Measurements from ENCODE around the gene EPB41L4B. TPM values are rescaled to one million over a fixed set of nuclear protein-coding genes. Genes with fewer than 3 reads are reported as not detected.

The EPB41L4B gene
- polyA plus RNA-seq, 1 donor from 2014 or later: 4.1 TPM

GRCh38 chr9:109145051-109145450 lies 175.8 kb downstream of the EPB41L4B start:
- H3K9me2 ChIP-seq (ENCODE audit: insufficient read depth, low read length): no peaks in the 10 kb centered on the region
- H3K9ac ChIP-seq (ENCODE audit: low read length): no peak overlapping the region
- H3K79me2 ChIP-seq (replicated peaks; ENCODE audit: insufficient read depth, low read length): no peaks in the 10 kb centered on the region
- H3K27me3 ChIP-seq (ENCODE audit: insufficient read depth, low read depth, low read length): no peaks in the 10 kb centered on the region
- H3F3A ChIP-seq (ENCODE audit: insufficient read depth, low read length, poor library complexity, severe bottlenecking): no peaks in the 10 kb centered on the region
- H2AFZ ChIP-seq (ENCODE audit: low read depth, low read length): no peak overlapping the region
- no peak overlapping the region for H3K27ac ChIP-seq (ENCODE audit: low read length)
- no peaks in the 10 kb centered on the region for H3K9me3 ChIP-seq (ENCODE audit: low read length)
- H4K20me1 ChIP-seq (ENCODE audit: insufficient read depth): no peaks in the 10 kb centered on the region
- no peak overlapping the region for H3K4me3 ChIP-seq (ENCODE audit: low read length)
- TF ChIP-seq EP300 (conservative IDR thresholded peaks at IDR 0.05; ENCODE audit: poor library complexity, severe bottlenecking): no peak
- no peak for TF ChIP-seq EZH2 (IDR thresholded peaks at IDR 0.05; ENCODE audit: borderline replicate concordance, insufficient read depth, low read length, poor library complexity, severe bottlenecking)
- TF ChIP-seq, protein P1, sequence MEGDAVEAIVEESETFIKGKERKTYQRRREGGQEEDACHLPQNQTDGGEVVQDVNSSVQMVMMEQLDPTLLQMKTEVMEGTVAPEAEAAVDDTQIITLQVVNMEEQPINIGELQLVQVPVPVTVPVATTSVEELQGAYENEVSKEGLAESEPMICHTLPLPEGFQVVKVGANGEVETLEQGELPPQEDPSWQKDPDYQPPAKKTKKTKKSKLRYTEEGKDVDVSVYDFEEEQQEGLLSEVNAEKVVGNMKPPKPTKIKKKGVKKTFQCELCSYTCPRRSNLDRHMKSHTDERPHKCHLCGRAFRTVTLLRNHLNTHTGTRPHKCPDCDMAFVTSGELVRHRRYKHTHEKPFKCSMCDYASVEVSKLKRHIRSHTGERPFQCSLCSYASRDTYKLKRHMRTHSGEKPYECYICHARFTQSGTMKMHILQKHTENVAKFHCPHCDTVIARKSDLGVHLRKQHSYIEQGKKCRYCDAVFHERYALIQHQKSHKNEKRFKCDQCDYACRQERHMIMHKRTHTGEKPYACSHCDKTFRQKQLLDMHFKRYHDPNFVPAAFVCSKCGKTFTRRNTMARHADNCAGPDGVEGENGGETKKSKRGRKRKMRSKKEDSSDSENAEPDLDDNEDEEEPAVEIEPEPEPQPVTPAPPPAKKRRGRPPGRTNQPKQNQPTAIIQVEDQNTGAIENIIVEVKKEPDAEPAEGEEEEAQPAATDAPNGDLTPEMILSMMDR (IDR thresholded peaks at IDR 0.05; ENCODE audit: poor library complexity, severe bottlenecking): no peak
- TF ChIP-seq POLR2AphosphoS5 (IDR thresholded peaks at IDR 0.05): no peak
- no peak for TF ChIP-seq SMC3 (conservative IDR thresholded peaks at IDR 0.05; ENCODE audit: poor library complexity)
- TF ChIP-seq MXI1 (conservative IDR thresholded peaks at IDR 0.05; ENCODE audit: poor library complexity, severe bottlenecking): no peak
- TF ChIP-seq, protein P2, sequence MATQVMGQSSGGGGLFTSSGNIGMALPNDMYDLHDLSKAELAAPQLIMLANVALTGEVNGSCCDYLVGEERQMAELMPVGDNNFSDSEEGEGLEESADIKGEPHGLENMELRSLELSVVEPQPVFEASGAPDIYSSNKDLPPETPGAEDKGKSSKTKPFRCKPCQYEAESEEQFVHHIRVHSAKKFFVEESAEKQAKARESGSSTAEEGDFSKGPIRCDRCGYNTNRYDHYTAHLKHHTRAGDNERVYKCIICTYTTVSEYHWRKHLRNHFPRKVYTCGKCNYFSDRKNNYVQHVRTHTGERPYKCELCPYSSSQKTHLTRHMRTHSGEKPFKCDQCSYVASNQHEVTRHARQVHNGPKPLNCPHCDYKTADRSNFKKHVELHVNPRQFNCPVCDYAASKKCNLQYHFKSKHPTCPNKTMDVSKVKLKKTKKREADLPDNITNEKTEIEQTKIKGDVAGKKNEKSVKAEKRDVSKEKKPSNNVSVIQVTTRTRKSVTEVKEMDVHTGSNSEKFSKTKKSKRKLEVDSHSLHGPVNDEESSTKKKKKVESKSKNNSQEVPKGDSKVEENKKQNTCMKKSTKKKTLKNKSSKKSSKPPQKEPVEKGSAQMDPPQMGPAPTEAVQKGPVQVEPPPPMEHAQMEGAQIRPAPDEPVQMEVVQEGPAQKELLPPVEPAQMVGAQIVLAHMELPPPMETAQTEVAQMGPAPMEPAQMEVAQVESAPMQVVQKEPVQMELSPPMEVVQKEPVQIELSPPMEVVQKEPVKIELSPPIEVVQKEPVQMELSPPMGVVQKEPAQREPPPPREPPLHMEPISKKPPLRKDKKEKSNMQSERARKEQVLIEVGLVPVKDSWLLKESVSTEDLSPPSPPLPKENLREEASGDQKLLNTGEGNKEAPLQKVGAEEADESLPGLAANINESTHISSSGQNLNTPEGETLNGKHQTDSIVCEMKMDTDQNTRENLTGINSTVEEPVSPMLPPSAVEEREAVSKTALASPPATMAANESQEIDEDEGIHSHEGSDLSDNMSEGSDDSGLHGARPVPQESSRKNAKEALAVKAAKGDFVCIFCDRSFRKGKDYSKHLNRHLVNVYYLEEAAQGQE (IDR thresholded peaks at IDR 0.05; ENCODE audit: borderline replicate concordance): no peak
- TF ChIP-seq RAD21 (conservative IDR thresholded peaks at IDR 0.05): no peak
- TF ChIP-seq TAF1 (IDR thresholded peaks at IDR 0.05; ENCODE audit: low read depth): no peak
- no peak overlapping the region for H3K4me2 ChIP-seq (ENCODE audit: low read length)
- no peaks in the 10 kb centered on the region for H3K36me3 ChIP-seq (ENCODE audit: insufficient read depth, low read length)

GRCh38 chr9:109143881-109144562 lies 176.8 kb downstream of the EPB41L4B start:
- Histone ChIP-seq H3K27ac (ENCODE audit: low read length) (no peak overlapping the region), H4K20me1 (ENCODE audit: insufficient read depth) (no peaks in the 10 kb centered on the region), H3K36me3 (ENCODE audit: insufficient read depth, low read length) (no peaks in the 10 kb centered on the region), H3K27me3 (ENCODE audit: insufficient read depth, low read depth, low read length) (no peaks in the 10 kb centered on the region), H3K9ac (ENCODE audit: low read length) (no peak overlapping the region), H3K4me2 (ENCODE audit: low read length) (no peak overlapping the region), H3K9me3 (ENCODE audit: low read length) (no peaks in the 10 kb centered on the region), H2AFZ (ENCODE audit: low read depth, low read length) (no peak overlapping the region), H3K4me3 (ENCODE audit: low read length) (no peak overlapping the region), H3K9me2 (ENCODE audit: insufficient read depth, low read length) (no peaks in the 10 kb centered on the region), H3K79me2 (replicated peaks; ENCODE audit: insufficient read depth, low read length) (no peaks in the 10 kb centered on the region), H3F3A (ENCODE audit: insufficient read depth, low read length, poor library complexity, severe bottlenecking) (no peaks in the 10 kb centered on the region)
- TF ChIP-seq, protein P2 (IDR thresholded peaks at IDR 0.05; ENCODE audit: borderline replicate concordance): no peak
- no peak for TF ChIP-seq EP300 (conservative IDR thresholded peaks at IDR 0.05; ENCODE audit: poor library complexity, severe bottlenecking)
- no peak for TF ChIP-seq SMC3 (conservative IDR thresholded peaks at IDR 0.05; ENCODE audit: poor library complexity)
- TF ChIP-seq EZH2 (IDR thresholded peaks at IDR 0.05; ENCODE audit: borderline replicate concordance, insufficient read depth, low read length, poor library complexity, severe bottlenecking): no peak
- TF ChIP-seq RAD21 (conservative IDR thresholded peaks at IDR 0.05): no peak
- TF ChIP-seq POLR2AphosphoS5 (IDR thresholded peaks at IDR 0.05): no peak
- TF ChIP-seq MXI1 (conservative IDR thresholded peaks at IDR 0.05; ENCODE audit: poor library complexity, severe bottlenecking): no peak
- TF ChIP-seq, protein P1 (IDR thresholded peaks at IDR 0.05; ENCODE audit: poor library complexity, severe bottlenecking): no peak
- TF ChIP-seq TAF1 (IDR thresholded peaks at IDR 0.05; ENCODE audit: low read depth): no peak

All from neural cell (in vitro differentiated cells).